ENCODE data around the gene CLNK. TPM values are rescaled to one million over a fixed set of nuclear protein-coding genes. Genes with fewer than 3 reads are reported as not detected.

The CLNK gene
- total RNA-seq, 2 donors from 2014 or later = 0.16 TPM; not detected in 1

- H3K9ac ChIP-seq (ENCODE audit: low read depth in 2 of 2, low read length in 2 of 2) = no peak overlapping the region
- H3K36me3 ChIP-seq = no peaks in the 10 kb centered on the region
- intact Hi-C loops (cut with DNase I) = no loop called here
- H3K4me3 ChIP-seq = no peak overlapping the region
- H3K4me1 ChIP-seq = no peaks in the 10 kb centered on the region
- H3K27me3 ChIP-seq = no peaks in the 10 kb centered on the region
- no peak for DNase-seq
- no peaks in the 10 kb centered on the region for H3K9me3 ChIP-seq
- no peak for TF ChIP-seq CTCF (IDR thresholded peaks at IDR 0.05)
- no peak overlapping the region for H3K27ac ChIP-seq
Measured at GRCh38 chr4:10593130-10593529, 91.4 kb downstream of the CLNK start.

- Histone ChIP-seq H3K9ac (ENCODE audit: low read depth in 2 of 2, low read length in 2 of 2) (no peak overlapping the region), H3K27ac (no peak overlapping the region), H3K9me3 (no peaks in the 10 kb centered on the region), H3K36me3 (no peaks in the 10 kb centered on the region), H3K4me1 (no peaks in the 10 kb centered on the region), H3K27me3 (no peaks in the 10 kb centered on the region), H3K4me3 (no peak overlapping the region)
- intact Hi-C loops (cut with DNase I) = no loop called here
- DNase-seq = no peak
- TF ChIP-seq CTCF (IDR thresholded peaks at IDR 0.05) = no peak
Measured at GRCh38 chr4:10590896-10591295, 93.7 kb downstream of the CLNK start.

GRCh38 chr4:10589799-10590198, 94.8 kb downstream of the CLNK start:
- no peak for DNase-seq
- H3K4me1 ChIP-seq = no peaks in the 10 kb centered on the region
- TF ChIP-seq CTCF (IDR thresholded peaks at IDR 0.05) = no peak
- H3K9ac ChIP-seq (ENCODE audit: low read depth in 2 of 2, low read length in 2 of 2) = no peak overlapping the region
- intact Hi-C loops (cut with DNase I) = loop anchor here (10.0 kb wide), 1 partner anchor 1035 kb away; no protein-coding TSS in a partner anchor
- no peaks in the 10 kb centered on the region for H3K36me3 ChIP-seq
- no peaks in the 10 kb centered on the region for H3K9me3 ChIP-seq
- H3K4me3 ChIP-seq = no peak overlapping the region
- no peak overlapping the region for H3K27ac ChIP-seq
- H3K27me3 ChIP-seq = no peaks in the 10 kb centered on the region

DNA sequence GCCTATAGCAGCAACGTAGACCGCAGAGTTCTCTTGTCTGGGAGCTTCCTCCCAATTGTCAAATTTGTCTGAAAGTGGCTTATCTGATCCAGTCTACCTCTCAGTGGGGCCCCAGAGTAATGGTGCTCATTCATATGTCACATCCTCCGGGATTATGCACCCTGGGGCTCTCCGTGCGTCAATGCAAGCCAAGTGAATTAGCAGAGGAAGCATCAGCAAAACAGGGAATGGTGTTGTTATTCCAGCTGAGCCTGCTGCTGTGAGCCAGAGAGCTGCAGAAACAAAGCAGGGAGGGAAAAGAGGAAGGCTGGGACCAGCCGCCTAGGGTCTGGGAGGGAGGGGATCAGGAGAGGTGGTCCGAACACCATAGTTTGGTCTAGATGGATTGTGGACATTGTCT, 95.2 kb downstream of the CLNK start:
- intact Hi-C loops (cut with DNase I) = loop anchor here (10.0 kb wide), 1 partner anchor 1035 kb away; no protein-coding TSS in a partner anchor
- no peaks in the 10 kb centered on the region for H3K36me3 ChIP-seq
- no peaks in the 10 kb centered on the region for H3K4me1 ChIP-seq
- no peaks in the 10 kb centered on the region for H3K9me3 ChIP-seq
- no peak overlapping the region for H3K27ac ChIP-seq
- no peaks in the 10 kb centered on the region for H3K27me3 ChIP-seq
- no peak overlapping the region for H3K4me3 ChIP-seq
- no peak overlapping the region for H3K9ac ChIP-seq (ENCODE audit: low read depth in 2 of 2, low read length in 2 of 2)
- DNase-seq = no peak
- no peak for TF ChIP-seq CTCF (IDR thresholded peaks at IDR 0.05)

DNA sequence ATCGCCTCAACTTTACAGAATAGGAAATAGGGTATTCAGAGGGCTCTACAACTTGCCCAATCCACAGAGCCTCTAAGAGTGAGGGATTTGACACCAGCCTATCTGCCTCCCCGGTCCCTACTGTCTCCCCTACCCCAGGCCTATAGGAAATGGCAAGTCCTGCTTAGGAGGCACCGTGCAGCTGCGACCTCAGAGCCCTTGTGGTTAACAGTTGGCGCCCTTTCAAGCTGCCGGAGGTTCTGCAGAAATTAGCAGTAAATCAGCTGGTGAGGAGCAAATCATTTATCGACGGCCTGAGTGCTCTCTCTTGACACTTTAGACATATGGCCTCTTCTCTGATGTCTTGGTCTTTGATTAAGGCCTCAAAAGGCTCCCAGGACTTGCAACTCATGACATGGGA, 96.9 kb downstream of the CLNK start:
- Histone ChIP-seq H3K4me1 (no peaks in the 10 kb centered on the region), H3K4me3 (no peak overlapping the region), H3K9me3 (no peaks in the 10 kb centered on the region), H3K9ac (ENCODE audit: low read depth in 2 of 2, low read length in 2 of 2) (no peak overlapping the region), H3K36me3 (no peaks in the 10 kb centered on the region), H3K27me3 (no peaks in the 10 kb centered on the region), H3K27ac (no peak overlapping the region)
- DNase-seq = no peak
- intact Hi-C loops (cut with DNase I) = loop anchor here (10.0 kb wide), 1 partner anchor 1037 kb away; no protein-coding TSS in a partner anchor
- no peak for TF ChIP-seq CTCF (IDR thresholded peaks at IDR 0.05)

Data from colonic mucosa (tissue), 4 donors.